Neutrophil (primary cell): ENCODE measurements around the gene HGS.
A peak's percentile ranks its signal among the peaks of the same experiment; 100 is the strongest.
"Not testable (repeated sequence)": the region's sequence is repeated elsewhere in the genome, so short reads cannot be mapped to it uniquely, and the experiment has no call there.

Experiments used
- H3K27ac ChIP-seq: fragments of 200-600 bp; sonication (generic); 2 replicates; pipeline ENCODE4 v1.5.1; 2016; ENCODE audit warnings: mild to moderate bottlenecking, moderate library complexity
- H3K27me3 ChIP-seq: fragments of 200-600 bp; sonication (generic); 2 replicates; pipeline ENCODE4 v1.6.0; 2016; ENCODE audit warnings: mild to moderate bottlenecking
- H3K36me3 ChIP-seq: fragments of 200-600 bp; sonication (generic); 2 replicates; pipeline ENCODE4 v1.5.1; 2017
- H3K4me1 ChIP-seq, 2 experiments: fragments of 200-600 bp in 1 of 2; sonication (generic) in 1 of 2; 1 replicate in 1 of 2; 2 replicates in 1 of 2; pipeline versions ENCODE4 v1.5.1 to v1.6.1; 2013 to 2016; ENCODE audit warnings: low read depth in 1 of 2, low read length in 1 of 2, mild to moderate bottlenecking in 1 of 2, moderate library complexity in 1 of 2; ENCODE audit not compliant: control insufficient read depth in 1 of 2, insufficient read depth in 1 of 2
- H3K4me3 ChIP-seq, 2 experiments: fragments of 200-600 bp in 1 of 2; sonication (generic) in 1 of 2; 1 replicate in 1 of 2; 2 replicates in 1 of 2; pipeline ENCODE4 v1.5.1; 2013 to 2016; ENCODE audit warnings: low read depth in 1 of 2, low read length in 1 of 2, mild to moderate bottlenecking in 1 of 2, moderate library complexity in 1 of 2
- H3K9me3 ChIP-seq: fragments of 200-600 bp; sonication (generic); 2 replicates; pipeline ENCODE4 v1.5.1; 2016
- TF ChIP-seq, protein P1 (sequence below): fragments of 200-600 bp; sonication (generic); IDR thresholded peaks from 2 replicates; pipeline ENCODE4 v1.5.1; 2016; ENCODE audit warnings: antibody characterized with exemption

HGS gene

DNA sequence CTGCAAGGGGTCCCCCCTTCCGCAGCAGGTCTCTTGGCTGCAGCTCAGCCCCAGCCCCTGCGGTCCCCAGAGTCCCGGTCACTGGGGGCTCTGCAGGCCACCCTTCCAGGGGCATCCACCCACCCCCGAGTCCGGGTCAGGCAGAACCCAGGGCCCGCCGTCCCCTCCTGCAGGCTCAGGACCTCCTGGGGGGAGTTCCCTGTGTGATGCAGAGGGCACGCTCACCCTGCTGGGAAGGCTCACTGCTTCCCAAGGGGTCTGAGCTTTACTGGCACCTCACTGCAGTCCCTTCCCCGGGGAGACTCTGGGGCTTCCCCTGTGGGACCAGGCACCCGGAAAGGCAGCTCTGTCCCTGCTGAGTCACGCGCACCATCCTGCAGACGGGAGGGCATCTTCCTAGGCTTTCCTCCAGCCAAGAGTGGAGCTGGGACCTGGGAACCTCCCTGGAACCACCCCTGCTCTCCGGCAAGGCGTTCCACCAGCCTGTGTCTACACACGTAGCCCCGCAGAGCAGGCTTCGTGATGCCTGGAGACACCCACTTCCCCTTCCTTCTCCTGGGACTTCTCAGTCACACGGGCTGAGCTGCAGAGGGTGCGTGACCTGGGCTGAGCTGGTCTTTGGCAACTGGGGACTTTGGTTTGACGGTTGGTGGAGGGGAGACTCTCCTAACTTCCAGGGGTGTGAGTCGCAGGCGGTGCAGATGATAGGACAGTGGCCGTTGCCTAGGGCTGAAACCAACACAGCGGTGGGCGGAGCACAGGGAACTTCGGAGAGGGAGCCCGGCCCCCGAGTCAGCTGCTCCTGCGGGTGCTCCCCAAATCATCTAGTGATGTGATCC, 51.7 kb downstream of the HGS start:
- Histone ChIP-seq H3K9me3 (no peaks in the 10 kb centered on the region), H3K4me3 (peak overlapping the region; percentile 61 to 65), H3K27me3 (peaks cover 26% of the 10 kb centered on the region)

DNA sequence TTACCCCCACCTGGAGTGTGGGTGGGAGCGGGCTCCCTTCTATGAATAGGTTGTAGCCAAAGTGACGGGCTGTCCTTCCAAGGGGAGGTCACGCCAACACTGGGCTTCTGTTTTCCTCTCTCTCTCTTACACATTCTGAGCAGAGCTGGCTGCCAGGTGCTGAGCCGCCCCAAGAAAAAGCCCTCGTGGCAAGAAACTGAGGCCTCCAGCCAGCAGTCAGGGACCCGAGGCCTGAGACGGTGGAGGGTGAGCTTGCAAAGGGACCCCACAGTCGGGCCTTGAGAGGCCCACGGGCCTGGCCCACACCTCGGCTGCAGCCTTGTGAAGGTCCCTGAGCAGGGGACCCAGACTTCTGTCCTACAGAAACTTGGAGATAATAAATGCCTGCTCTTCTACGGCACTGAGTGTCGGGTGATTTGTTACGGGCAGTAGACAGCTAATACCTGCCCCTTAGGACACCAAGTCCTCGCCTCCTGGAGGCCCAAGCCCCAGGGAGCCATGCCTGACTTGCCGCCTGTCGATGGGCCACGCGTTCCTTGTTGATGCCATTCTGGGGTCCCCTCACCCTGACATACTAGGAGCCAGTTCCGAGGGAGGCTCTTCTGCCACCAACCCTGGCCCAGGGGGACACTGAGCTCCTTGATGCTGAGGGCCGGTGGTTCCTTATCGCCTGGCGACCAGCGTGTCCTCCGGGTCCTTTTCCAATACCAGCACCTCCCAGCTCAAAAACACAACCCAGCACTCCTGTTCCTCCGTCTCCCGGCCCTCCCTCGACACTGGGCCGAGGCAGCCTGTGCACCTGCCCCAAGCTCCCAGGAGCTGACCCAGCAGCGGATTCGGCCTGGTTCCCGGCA, 54.4 kb downstream of the HGS start:
- Histone ChIP-seq H3K4me1 (peaks cover 23 to 37% of the 10 kb centered on the region in 2 experiments), H3K27ac (no peak overlapping the region), H3K36me3 (no peaks in the 10 kb centered on the region), H3K9me3 (no peaks in the 10 kb centered on the region), H3K4me3 (no peak overlapping the region), H3K27me3 (peaks cover 26% of the 10 kb centered on the region)
- TF ChIP-seq, protein P1, sequence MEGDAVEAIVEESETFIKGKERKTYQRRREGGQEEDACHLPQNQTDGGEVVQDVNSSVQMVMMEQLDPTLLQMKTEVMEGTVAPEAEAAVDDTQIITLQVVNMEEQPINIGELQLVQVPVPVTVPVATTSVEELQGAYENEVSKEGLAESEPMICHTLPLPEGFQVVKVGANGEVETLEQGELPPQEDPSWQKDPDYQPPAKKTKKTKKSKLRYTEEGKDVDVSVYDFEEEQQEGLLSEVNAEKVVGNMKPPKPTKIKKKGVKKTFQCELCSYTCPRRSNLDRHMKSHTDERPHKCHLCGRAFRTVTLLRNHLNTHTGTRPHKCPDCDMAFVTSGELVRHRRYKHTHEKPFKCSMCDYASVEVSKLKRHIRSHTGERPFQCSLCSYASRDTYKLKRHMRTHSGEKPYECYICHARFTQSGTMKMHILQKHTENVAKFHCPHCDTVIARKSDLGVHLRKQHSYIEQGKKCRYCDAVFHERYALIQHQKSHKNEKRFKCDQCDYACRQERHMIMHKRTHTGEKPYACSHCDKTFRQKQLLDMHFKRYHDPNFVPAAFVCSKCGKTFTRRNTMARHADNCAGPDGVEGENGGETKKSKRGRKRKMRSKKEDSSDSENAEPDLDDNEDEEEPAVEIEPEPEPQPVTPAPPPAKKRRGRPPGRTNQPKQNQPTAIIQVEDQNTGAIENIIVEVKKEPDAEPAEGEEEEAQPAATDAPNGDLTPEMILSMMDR: no peak

More for the DNA sequence above, 51.7 kb downstream of the HGS start:
- Histone ChIP-seq H3K27ac (peak overlapping the region; percentile 74), H3K36me3 (no peaks in the 10 kb centered on the region), H3K4me1 (peaks cover 16 to 28% of the 10 kb centered on the region in 2 experiments)
- TF ChIP-seq, protein P1: no peak

DNA sequence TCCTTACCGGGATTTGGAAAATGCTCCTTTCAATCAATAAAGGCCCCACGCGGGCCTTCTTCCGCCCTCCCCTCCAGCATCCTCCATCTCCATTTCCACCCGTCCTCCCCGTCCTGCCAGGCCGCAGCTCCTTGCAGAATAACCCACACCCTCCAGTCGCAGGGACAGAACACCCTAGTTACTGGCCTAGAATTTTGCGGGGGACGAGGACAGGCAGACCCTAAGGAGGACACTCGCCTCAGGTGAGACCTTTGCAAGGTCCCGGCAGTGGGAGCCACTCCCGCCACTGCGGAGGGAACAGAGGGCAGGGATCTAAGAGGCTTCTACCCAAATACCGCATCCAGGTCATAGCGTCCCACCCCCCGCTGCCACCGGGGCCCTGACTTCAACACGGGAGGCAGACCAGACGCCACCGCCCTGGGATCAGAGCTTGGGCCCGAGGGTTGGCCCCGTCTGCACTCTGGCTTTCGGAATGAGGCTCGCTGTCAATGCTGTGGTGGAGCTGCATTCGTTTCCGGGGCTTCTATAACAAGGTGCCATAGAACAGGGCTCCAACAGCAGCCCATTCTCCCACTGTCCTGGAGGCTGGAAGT, 55.1 kb downstream of the HGS start:
- Histone ChIP-seq H3K9me3 (no peaks in the 10 kb centered on the region), H3K4me3 (no peak overlapping the region), H3K36me3 (no peaks in the 10 kb centered on the region), H3K4me1 (peaks cover 23 to 32% of the 10 kb centered on the region in 2 experiments), H3K27me3 (peaks cover 21% of the 10 kb centered on the region), H3K27ac (no peak overlapping the region)
- TF ChIP-seq, protein P1: no peak

DNA sequence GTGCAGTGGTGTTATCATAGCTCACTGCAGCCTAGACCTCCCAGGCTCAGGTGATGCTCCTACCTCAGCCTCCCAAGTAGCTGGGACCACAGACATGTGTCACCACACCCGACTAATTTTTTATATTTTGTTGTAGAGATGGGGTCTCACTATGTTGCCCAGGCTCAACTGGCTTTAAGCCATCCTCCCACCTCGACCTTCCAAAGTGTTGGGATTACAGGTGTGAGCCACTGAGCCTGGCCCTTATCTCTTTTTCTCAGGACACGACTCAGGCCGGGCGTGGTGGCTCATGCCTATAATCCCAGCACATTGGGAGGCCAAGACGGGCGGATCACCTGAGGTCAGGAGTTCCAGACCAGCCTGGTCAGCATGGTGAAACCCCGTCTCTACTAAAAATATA, 55.8 kb downstream of the HGS start:
- H3K27me3 ChIP-seq: peaks cover 21% of the 10 kb centered on the region

DNA sequence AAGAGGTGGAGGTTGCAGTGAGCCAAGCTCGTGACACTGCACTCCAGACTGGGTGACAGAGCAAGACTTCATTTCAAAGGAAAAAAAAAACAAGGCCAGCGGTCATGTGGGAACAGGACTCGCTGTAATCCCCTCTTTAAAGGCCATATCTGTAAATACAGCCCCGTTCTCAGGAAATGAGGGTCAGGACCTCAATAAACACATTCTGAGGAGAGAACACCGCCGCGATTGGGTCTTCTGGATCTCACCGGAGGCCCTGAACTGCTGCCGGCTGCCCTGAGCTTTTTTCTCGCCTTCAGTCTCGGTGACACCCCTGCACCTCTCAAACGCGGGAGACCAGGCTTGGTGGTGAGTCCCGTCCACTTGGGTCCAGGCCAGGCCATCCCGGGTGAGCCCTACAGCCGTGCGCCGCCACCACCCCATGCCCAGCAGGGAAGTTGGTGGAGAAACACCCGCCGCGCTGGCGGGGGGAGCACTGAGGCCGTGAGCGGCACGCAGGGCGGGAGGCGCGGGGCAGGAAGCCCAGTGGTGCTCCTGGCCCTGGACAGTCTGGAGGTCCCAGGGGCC, 56.7 kb downstream of the HGS start:
- Histone ChIP-seq H3K27me3 (peaks cover 21% of the 10 kb centered on the region), H3K36me3 (no peaks in the 10 kb centered on the region), H3K4me3 (no peak overlapping the region), H3K27ac (no peak overlapping the region), H3K4me1 (peaks cover 16 to 19% of the 10 kb centered on the region in 2 experiments), H3K9me3 (no peaks in the 10 kb centered on the region)
- TF ChIP-seq, protein P1: no peak

More for the DNA sequence above, 55.8 kb downstream of the HGS start:
- H3K27ac ChIP-seq, H3K9me3 ChIP-seq, H3K36me3 ChIP-seq, H3K4me3 ChIP-seq: not testable (repeated sequence)
- H3K4me1 ChIP-seq: peaks cover 23 to 27% of the 10 kb centered on the region in 2 experiments
